Glomerular visceral epithelial cell (primary cell): ENCODE results near the gene NUDT14.

ENCODE experiments used
- DNase-seq: peaks from one replicate; pipeline ENCODE4 v3.0.0-alpha.2; 2016; ENCODE audit errors: extremely low spot score

NUDT14 gene

GRCh38 chr14:105159344-105159743, 21.8 kb downstream of the NUDT14 start:
- no peak for DNase-seq

GRCh38 chr14:105158794-105159193, 22.3 kb downstream of the NUDT14 start:
- DNase-seq: no peak

- DNase-seq: no peak
Measured at GRCh38 chr14:105157872-105158271, 23.2 kb downstream of the NUDT14 start.

GRCh38 chr14:105156414-105157375, 24.4 kb downstream of the NUDT14 start:
- DNase-seq: no peak

GRCh38 chr14:105155681-105156413, 25.3 kb downstream of the NUDT14 start:
- DNase-seq: no peak

GRCh38 chr14:105155071-105155651, 26.0 kb downstream of the NUDT14 start:
- no peak for DNase-seq

- no peak for DNase-seq
Measured at GRCh38 chr14:105154476-105154871, 26.6 kb downstream of the NUDT14 start.

GRCh38 chr14:105153739-105154475, 27.2 kb downstream of the NUDT14 start:
- DNase-seq: no peak

GRCh38 chr14:105153331-105153731, 27.8 kb downstream of the NUDT14 start:
- no peak for DNase-seq

GRCh38 chr14:105152794-105153241, 28.3 kb downstream of the NUDT14 start:
- DNase-seq: no peak

GRCh38 chr14:105151838-105152793, 29.0 kb downstream of the NUDT14 start:
- no peak for DNase-seq

GRCh38 chr14:105151084-105151837, 29.9 kb downstream of the NUDT14 start:
- DNase-seq: no peak

GRCh38 chr14:105150368-105151083, 30.6 kb downstream of the NUDT14 start:
- DNase-seq: no peak

- no peak for DNase-seq
Measured at GRCh38 chr14:105150026-105150367, 31.1 kb downstream of the NUDT14 start.

- DNase-seq: no peak
Measured at GRCh38 chr14:105149146-105149781, 31.8 kb downstream of the NUDT14 start.

GRCh38 chr14:105148604-105149145, 32.4 kb downstream of the NUDT14 start:
- DNase-seq: no peak

GRCh38 chr14:105147671-105148603, 33.2 kb downstream of the NUDT14 start:
- DNase-seq: no peak
